NAMALWA (cell line): ENCODE results near the gene TSPEAR.

Source experiments
- DNase-seq: peaks from one replicate; pipeline ENCODE4 v3.0.0-alpha.2; 2015; ENCODE audit warnings: low spot score

Gene TSPEAR

GRCh38 chr21:44547656-44548331 is 163.6 kb downstream of the TSPEAR start:
- no peak for DNase-seq

DNA sequence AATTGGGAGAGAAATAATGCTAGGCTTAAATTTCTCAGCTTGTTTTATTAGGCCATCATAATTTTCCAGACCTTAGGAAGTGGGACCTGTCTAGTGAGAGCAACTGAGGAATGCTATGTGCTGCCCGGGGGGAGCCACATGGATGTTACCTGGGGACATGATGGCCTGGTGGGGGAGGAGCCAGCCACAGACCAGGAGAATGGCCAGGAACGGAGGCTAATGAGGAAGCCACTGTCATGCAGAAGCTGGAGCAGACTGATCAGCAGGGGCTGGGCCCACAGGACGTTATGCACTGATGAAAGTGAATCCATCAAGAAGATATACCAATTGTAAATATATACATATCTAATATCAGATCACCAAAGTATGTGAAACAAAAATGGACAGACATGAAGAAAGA is 166.8 kb downstream of the TSPEAR start:
- no peak for DNase-seq

DNA sequence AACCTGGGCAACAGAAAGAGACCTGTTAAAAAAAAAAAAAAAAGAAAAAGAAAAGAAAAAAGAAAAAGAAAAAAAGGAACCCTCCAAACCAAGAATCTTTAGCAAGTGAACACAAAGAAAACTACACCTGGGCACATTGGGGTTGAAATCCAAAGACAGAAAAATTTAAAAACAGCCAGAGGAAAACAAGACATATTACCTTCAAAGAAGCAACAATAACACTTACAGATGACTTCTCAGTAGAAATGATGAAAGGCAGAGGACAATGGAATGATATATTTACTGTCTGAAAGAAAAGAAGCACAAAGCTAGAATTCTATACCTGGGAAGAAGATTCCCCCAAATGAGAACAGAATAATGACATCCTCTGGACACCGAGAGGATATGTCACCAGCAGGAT is 168.7 kb downstream of the TSPEAR start:
- DNase-seq, result no peak

DNA sequence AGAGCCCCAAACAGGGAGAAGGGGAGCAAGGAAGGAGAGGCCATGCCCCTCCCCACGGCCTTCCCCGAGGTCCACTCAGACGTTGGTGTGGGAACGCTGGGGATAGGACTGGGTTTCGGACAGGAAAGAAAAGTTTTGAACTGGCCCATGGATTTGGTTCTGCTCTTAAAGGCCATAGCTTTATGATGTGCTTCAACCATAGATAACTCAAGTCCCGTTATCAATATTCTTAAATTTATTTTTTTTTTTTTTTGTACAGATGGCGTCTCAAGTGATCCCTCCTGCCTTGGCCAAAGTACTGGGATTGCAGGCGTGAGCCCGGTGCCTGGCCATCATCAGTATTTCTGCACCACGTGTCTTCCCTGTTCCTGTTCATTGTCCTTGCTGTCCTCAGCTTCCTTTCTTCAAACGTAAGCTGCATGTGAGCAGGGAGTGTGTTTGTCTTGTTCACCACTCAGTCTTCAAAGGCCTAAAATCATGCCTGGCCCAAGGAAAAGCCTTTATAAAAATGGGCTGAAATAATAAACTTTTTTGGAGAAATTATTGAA is 170.6 kb downstream of the TSPEAR start:
- DNase-seq, result no peak

DNA sequence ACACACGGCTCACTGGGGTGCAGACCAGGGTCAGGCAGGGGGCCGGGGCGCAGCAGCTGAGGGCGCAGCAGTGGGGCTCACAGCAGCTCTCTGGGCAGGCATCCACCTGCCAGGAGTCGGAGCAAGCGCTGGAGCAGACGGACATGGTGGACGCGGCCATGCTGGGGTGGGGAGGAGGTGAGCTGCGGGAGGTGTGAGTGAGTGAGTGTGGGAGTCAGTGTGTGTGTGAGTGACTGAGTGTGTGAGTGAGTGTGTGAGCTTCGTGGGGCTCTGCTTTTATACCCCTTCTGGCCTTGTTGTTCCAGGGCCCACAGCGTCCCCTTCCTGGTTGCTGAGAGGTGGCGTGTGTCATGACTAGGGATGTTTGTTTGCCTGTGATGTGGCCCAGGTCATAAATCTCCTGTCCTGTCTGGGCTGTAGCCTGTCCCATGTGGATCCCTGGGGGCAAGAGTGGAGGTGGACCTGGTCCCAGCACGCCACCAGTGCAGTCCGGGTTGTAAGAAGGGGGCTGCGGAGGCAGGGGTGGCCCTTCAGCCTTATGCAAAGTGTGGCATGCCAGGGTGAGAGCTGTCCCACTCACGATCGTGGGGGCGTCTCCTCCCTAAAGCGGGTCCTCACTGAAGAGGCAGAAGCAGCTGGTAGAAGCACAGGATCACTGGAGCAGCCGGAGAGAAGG is 171.2 kb downstream of the TSPEAR start, which contains the start of gene KRTAP10-1:
TSS of gene KRTAP10-1 (minus strand) at position 205 of the 676 bp plus-strand sequence. CDS start at position 160, 45 bp downstream.
- DNase-seq, result no peak

DNA sequence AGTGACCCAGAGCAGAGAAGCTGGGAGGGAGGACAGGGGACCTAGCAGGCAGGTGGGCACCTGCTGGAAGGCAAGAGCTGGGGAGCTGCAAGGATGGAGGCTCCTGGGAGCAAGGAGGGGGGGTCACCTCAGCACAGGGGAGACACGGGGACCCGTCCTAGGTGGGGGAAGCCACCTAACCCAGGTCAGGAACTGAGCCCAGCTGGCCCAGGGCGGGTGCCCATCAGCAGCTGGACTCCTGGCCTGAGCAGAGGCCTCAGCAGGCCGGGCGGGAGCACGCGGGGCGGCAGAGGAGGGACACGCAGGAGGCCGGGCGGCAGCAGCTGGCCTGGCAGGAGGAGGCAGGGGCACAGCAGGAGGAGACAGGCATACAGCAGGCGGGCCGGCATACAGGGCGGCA is 172.3 kb downstream of the TSPEAR start:
- DNase-seq, result no peak

DNA sequence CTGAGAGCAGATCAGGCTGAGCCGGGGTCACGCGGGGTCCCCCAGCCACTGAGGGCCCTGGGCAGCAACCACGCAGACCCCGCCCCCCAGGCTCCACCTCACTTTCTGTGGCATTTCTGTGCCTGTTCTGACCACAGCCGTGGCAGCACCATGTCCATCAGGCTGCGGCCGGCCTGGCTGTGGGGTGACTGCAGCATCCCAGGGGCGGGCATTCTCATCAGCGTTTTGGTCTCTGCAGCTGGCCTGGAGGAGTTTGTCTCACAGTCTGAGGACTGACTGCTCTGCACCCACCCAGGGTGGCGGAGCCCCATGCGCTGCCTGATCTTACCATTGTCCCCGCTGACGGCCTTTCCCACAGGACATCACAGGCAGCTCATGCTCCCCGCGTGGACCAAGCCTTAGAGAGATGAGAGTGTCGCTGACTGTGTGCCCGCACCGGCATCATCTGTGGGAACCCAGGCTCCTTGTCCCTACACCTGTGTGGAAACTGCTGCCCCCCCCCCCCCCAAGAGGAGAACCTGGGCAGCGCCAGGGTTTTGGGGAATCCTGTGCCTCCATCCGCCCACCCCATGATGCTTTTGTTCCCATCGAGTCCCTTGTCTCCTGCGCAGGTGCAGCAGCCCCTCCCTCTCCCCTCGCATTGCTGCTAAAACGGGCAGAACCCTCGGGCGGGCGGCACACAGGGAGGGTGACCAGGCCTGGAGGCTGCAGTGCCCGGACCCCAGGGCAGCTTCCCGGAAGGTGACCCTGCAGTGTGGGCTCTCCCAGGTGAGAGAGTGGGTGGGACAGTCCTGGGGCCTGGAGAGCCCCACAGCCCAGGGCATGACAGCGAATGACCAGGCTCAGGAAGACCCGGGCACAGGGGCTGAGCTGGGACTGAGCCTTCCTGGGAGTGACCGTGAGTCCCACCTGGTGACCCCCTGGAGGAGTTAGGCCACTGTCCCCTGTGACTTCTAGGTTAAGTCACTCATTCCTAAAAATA is 173.2 kb downstream of the TSPEAR start:
- no peak for DNase-seq

GRCh38 chr21:44535963-44536362 is 175.4 kb downstream of the TSPEAR start:
- DNase-seq, result no peak

- no peak for DNase-seq
These were observed 176.7 kb downstream of the TSPEAR start for GRCh38 chr21:44534688-44535087.

- DNase-seq, result peak; percentile 30
These were observed 177.3 kb downstream of the TSPEAR start for GRCh38 chr21:44533891-44534627.

DNA sequence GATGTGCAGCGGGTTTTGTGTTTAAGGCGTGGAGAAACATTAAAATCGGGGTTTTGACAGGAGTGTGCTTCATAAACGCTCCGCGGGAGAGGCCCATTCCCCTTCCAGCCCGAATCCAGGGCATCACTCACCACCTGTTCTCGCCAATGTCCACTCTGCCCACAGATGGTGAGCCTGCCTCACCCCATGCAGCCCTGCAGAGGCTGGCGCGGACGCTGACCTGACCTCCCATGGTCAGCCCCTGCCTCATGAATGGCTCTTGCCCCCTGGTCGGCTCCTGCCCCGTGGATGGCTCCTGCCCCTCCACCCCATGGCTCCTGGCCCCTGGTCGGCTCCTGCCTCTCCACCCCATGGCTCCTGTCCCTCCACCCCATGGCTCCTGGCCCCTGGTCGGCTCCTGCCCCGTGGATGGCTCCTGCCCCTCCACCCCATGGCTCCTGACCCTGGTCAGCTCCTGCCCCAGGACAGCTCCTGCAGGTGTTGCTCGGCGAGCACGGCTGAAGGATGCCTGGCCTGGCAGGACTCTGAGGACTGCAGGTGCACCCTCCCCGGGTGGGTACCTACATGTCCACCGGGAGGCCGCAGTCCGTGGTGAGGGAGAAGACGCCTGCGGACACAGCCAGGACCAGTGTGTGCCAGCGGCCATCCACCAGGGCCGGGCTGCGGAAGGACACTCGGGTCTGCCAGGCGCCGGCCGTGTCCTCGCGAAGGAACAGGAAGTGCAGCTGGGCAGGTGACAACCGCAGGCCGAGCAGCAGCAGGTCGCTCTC is 178.1 kb downstream of the TSPEAR start:
- DNase-seq, result no peak

DNA sequence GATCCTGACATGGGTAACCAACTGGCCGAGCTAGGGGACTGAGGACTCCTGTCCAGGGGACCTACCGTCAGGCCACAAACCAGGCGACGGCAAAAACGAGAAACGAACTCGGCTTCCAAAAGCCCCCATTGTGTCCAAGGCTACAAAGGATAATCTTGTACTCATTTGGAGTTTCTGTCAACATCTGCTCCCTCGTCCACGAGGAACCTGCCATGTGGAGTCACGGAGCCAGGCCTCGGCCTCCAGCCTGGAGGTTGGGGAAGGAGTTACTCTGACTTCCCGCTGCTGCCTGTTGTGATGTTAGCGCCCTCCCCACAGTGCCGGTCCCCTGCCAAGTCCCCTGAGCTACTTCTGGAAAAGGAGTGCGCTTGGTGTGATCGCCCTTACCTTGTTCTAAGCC is 178.7 kb downstream of the TSPEAR start:
- DNase-seq, result no peak

DNA sequence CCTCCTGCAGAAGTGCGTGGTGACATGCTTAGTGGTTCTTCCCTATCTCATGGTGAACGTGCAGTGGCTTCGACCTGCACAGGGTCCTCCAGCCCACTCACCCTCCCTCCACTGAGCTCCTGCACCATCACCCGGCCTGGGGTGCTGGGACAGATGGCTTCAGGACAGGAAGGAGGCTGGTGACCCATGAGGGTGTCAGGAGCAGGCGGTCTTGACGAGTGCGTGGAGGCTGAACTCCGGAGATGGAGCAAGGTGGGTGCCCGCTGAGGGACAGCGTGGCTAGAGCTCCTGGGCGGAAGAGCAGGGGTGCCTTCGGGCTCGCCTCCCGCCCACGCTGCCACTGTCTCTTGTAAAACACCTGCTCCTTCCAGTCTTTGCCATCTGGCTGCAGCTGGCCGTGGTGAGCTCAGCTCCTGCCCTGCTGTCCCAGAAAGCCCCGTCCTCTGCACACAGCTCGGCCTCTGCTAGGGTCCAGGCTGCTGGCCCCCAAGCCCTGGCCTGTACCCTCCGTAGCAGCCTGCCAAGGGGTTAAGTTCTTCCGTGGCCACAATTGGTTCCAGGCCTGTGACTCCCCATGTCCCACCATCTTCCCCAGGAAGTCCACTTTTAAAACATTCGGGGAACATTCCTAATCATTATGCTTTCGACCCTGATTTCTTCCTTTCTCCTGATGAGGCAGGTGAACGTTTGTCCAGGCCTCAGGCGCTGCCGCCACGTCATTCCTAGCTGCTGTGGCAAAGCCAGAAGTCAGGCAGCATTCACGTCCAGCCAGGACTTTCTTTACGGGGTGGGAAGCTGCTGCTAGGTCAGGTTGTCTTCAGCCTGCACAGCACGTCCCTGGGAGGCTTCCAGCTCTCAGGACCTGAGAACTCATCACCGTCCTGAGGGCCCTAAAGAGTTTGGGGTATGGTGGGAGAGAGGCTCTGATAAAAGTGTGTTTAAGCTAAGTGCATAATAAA is 179.5 kb downstream of the TSPEAR start:
- no peak for DNase-seq

- DNase-seq, result no peak
These were observed 180.3 kb downstream of the TSPEAR start for GRCh38 chr21:44530903-44531605.

GRCh38 chr21:44530221-44530902 is 181.0 kb downstream of the TSPEAR start:
- no peak for DNase-seq

DNA sequence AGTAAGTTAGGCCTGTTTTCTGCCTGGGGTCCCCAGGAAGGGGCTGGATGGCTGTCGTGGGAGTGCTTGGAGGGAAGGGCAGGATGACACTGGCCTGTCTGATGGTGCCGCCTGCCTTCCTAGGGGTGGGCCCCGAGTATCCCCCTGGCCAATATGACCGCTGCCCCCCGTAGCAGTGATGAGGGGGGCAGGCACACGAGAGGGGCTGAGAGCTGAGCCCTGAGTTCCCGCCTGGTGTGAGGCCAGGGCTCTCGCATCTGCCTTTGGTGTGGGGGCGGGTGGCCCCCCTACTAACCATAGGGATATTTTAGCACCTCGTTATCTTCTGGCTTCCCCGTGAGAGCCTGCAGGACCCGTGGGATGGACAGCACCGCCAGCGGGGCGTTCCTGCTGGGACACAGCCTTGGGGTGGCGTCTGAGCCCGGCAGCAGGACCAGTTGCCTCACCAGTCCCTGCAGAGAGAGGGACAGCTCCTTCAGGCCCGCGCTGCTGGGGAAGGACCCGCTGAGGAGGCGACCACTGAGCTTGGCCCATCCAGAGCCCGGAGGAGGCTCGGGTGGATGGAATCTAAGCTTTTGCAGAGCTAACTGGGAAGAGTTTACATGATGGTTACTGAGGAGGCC is 181.8 kb downstream of the TSPEAR start:
- DNase-seq, result no peak

DNA sequence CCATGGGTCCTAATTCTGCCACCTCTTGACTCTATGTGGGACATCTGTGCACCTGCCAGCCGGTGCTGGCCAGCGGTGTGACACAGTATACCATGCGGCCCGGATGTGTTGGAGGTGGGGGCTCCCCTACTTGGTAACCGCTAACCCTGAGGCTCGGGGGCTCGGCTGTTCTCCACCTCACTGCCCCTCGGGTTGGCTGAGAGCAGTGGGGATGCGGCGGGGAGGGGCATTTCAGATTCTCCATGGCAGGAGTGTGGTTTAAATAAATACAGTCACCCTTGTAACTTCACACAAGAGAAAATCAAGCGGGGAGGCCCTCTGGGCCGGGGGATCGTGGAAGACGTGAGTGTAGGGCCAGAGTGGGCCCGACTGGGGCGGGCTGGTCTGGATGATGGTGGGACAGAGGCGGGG is 182.4 kb downstream of the TSPEAR start:
- no peak for DNase-seq

GRCh38 chr21:44528634-44528995 is 182.8 kb downstream of the TSPEAR start:
- DNase-seq, result no peak
